Ishikawa (cell line): Measurements from ENCODE around the gene JARID2.

ENCODE experiments used
- CEBPB ChIP-seq: IDR thresholded peaks from 2 replicates; pipeline ENCODE4 v1.6.1; 2012
- CREB1 ChIP-seq: IDR thresholded peaks from 2 replicates; pipeline ENCODE4 v1.6.1; 2012; ENCODE audit warnings: low read depth
- EGR1 ChIP-seq: IDR thresholded peaks from 2 replicates; pipeline ENCODE4 v1.6.1; 2012
- EP300 ChIP-seq: IDR thresholded peaks from 2 replicates; pipeline ENCODE4 v1.6.1; 2012; ENCODE audit warnings: borderline replicate concordance
- FOXM1 ChIP-seq: IDR thresholded peaks from 2 replicates; pipeline ENCODE4 v1.6.1; 2012; ENCODE audit warnings: low read depth, borderline replicate concordance
- NFIC ChIP-seq: IDR thresholded peaks from 2 replicates; pipeline ENCODE4 v1.6.1; 2012
- RAD21 ChIP-seq: IDR thresholded peaks from 2 replicates; pipeline ENCODE4 v1.6.1; 2012; ENCODE audit warnings: low read depth
- TAF1 ChIP-seq: IDR thresholded peaks from 2 replicates; pipeline ENCODE4 v1.6.1; 2012; ENCODE audit warnings: low read depth, mild to moderate bottlenecking
- TCF12 ChIP-seq: IDR thresholded peaks from 2 replicates; pipeline ENCODE4 v1.6.1; 2012; ENCODE audit warnings: low read depth
- TEAD4 ChIP-seq: IDR thresholded peaks from 2 replicates; pipeline ENCODE4 v1.6.1; 2012
- YY1 ChIP-seq: IDR thresholded peaks from 2 replicates; pipeline ENCODE4 v1.6.1; 2012; ENCODE audit warnings: low read depth
- ZBTB7A ChIP-seq: IDR thresholded peaks from 2 replicates; pipeline ENCODE4 v1.6.1; 2012; ENCODE audit warnings: low read depth
- TF ChIP-seq, protein P1 (sequence below): IDR thresholded peaks from 2 replicates; pipeline ENCODE4 v1.6.1; 2012
- TF ChIP-seq, protein P2 (sequence below): IDR thresholded peaks from 2 replicates; pipeline ENCODE4 v1.6.1; 2012; ENCODE audit warnings: low read depth, mild to moderate bottlenecking
- TF ChIP-seq, protein P3 (sequence below): IDR thresholded peaks from 2 replicates; pipeline ENCODE4 v1.6.1; 2012

Gene JARID2

DNA sequence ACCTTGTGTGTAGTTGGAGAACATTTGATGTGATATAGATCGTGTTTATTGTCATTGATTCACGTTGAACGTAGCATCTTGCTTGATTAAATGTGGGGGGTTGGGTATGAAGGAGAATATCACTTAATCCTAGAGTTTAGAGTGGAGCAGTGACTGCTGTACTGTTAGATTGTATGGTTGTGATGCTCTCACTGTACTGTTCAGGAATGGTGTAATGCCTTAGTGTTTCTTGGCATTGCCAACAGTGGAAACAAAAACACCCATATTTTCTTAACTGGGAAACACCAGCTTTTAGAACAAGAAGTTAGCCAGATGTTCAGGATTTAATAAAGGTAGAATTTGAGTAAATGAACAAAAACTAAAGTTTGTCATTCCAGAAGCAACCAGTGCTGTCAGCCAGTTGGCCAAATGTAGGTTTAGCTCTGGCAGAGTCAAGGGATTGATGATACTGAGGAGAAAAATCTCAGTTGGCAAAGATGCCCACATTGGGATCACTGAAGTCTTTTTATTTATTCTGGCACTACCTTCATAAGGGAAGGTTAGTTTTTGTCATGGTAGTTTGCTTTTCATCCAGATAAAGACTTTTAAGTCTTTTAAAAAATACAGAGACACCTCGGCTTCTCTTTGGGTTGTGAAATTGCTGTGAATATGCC, 129.9 kb downstream of the JARID2 start:
- TF ChIP-seq CEBPB (no peak), EP300 (no peak)

DNA sequence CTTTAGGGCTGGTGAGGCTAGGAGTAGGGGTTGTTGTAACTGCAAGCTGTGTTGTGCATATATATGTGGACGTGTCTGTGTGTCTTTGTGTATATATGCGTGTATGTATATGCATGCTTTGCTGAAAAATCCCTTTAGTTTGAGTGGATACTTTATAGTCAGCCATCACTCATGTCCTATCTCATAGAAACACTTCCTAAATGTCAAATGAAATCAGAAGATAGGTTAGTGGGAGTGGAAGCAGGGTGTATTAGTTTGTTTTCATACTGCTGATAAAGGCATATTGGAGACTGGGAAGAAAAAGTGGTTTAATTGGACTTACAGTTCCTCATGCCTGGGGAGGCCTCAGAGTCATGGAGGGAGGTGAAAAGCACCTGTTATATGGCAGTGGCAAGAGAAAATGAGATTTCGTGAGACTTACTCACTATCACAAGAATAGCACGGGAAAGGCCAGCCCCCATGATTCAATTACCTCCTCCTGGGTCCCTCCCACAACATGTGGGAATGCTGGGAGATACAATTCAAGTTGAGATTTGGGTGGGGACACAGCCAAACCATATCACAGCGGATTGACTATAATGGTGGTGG, 131.1 kb downstream of the JARID2 start:
- TF ChIP-seq CREB1 (no peak), TEAD4 (no peak), NFIC (no peak), ZBTB7A (no peak), FOXM1 (no peak), EGR1 (no peak), TCF12 (no peak), TAF1 (no peak), EP300 (no peak)
- TF ChIP-seq, protein P1, sequence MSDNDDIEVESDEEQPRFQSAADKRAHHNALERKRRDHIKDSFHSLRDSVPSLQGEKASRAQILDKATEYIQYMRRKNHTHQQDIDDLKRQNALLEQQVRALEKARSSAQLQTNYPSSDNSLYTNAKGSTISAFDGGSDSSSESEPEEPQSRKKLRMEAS, result no peak
- TF ChIP-seq, protein P2, sequence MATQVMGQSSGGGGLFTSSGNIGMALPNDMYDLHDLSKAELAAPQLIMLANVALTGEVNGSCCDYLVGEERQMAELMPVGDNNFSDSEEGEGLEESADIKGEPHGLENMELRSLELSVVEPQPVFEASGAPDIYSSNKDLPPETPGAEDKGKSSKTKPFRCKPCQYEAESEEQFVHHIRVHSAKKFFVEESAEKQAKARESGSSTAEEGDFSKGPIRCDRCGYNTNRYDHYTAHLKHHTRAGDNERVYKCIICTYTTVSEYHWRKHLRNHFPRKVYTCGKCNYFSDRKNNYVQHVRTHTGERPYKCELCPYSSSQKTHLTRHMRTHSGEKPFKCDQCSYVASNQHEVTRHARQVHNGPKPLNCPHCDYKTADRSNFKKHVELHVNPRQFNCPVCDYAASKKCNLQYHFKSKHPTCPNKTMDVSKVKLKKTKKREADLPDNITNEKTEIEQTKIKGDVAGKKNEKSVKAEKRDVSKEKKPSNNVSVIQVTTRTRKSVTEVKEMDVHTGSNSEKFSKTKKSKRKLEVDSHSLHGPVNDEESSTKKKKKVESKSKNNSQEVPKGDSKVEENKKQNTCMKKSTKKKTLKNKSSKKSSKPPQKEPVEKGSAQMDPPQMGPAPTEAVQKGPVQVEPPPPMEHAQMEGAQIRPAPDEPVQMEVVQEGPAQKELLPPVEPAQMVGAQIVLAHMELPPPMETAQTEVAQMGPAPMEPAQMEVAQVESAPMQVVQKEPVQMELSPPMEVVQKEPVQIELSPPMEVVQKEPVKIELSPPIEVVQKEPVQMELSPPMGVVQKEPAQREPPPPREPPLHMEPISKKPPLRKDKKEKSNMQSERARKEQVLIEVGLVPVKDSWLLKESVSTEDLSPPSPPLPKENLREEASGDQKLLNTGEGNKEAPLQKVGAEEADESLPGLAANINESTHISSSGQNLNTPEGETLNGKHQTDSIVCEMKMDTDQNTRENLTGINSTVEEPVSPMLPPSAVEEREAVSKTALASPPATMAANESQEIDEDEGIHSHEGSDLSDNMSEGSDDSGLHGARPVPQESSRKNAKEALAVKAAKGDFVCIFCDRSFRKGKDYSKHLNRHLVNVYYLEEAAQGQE, result no peak

DNA sequence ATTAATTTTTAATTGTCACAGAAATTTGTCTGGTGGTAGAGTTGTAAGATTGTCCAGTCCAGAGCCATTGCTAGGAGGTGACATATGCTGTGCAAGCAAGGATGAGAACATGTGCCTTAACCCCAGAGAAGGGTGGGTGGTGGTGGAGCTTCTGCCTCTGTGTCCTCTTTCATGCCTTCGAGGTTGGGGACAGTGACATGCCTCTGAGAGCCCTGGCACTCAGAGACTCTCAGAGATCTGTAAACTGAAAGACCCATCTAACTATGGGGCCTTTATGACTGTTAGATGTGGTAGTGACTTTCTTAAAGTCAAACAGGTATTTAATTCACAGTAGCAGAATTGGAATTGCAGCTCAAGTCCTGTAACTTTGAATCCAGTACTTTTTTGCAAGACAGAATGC, 132.4 kb downstream of the JARID2 start:
- TF ChIP-seq CREB1 (no peak), EP300 (no peak), YY1 (no peak), FOXM1 (no peak), EGR1 (no peak), TEAD4 (no peak), CEBPB (no peak), TCF12 (no peak), NFIC (no peak), TAF1 (no peak), RAD21 (no peak), ZBTB7A (no peak)
- TF ChIP-seq, protein P2, result no peak
- TF ChIP-seq, protein P1, result no peak
- TF ChIP-seq, protein P3, sequence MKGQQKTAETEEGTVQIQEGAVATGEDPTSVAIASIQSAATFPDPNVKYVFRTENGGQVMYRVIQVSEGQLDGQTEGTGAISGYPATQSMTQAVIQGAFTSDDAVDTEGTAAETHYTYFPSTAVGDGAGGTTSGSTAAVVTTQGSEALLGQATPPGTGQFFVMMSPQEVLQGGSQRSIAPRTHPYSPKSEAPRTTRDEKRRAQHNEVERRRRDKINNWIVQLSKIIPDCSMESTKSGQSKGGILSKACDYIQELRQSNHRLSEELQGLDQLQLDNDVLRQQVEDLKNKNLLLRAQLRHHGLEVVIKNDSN, result no peak

DNA sequence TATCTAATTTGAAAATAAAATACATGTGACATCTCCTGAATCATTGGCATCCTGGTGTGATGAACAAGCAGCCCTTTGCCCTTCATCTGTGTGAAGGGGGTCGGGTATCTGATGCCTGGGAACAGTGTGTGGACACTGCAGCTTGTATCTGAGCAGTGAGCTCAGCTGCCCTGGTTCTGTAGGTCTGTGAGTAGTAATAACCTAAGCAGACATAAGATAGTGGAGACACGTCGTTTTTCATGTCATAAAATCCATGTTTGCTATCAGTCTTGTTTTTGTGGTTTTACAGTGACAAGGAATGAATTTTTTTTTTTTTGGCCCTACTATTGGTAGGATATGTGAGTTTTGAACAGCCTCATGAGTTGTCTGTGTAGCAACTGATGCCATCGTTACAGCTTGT, 133.0 kb downstream of the JARID2 start:
- TF ChIP-seq CEBPB (no peak), EP300 (no peak), FOXM1 (no peak)

DNA sequence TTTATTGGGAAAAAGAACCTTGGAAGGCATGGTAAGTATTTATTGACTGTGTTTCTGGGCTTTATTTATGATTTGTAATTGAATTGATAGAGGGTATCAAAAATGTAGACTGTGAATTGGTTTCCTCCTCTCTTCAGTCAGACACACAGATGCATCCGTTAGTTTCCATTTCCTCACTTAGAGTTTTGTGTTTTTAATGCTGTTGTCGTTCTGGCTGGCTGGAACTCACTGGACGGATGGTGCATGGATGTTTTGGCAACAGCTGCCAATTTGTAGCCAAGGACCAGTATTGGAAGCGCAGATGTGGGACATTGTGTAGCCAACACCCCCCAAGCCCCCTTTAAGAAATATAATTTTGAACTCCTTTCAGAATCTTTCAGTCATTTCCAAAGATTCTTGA, 134.5 kb downstream of the JARID2 start:
- no peak for TF ChIP-seq CREB1
- TF ChIP-seq NFIC, result no peak
- TF ChIP-seq TCF12, result no peak
- TF ChIP-seq, protein P1, result no peak
- TF ChIP-seq EGR1, result no peak
- no peak for TF ChIP-seq FOXM1
- TF ChIP-seq EP300, result no peak
- no peak for TF ChIP-seq ZBTB7A
- TF ChIP-seq TEAD4, result no peak
- TF ChIP-seq RAD21, result no peak
- TF ChIP-seq YY1, result no peak
- TF ChIP-seq, protein P2, result no peak
- no peak for TF ChIP-seq TAF1
